ENCODE data around the gene GNA14.
A peak's percentile ranks its signal among the peaks of the same experiment; 100 is the strongest.
"Not testable (repeated sequence)": the region's sequence is repeated elsewhere in the genome, so short reads cannot be mapped to it uniquely, and the experiment has no call there.

Gene GNA14

GRCh38 chr9:77648234-77649108, at the start of gene GNA14:
Gene GNA14, minus strand, starts transcription at chr9:77648322. Its CDS starts 529 bp downstream, at chr9:77647793.
- TF ChIP-seq, protein P1, sequence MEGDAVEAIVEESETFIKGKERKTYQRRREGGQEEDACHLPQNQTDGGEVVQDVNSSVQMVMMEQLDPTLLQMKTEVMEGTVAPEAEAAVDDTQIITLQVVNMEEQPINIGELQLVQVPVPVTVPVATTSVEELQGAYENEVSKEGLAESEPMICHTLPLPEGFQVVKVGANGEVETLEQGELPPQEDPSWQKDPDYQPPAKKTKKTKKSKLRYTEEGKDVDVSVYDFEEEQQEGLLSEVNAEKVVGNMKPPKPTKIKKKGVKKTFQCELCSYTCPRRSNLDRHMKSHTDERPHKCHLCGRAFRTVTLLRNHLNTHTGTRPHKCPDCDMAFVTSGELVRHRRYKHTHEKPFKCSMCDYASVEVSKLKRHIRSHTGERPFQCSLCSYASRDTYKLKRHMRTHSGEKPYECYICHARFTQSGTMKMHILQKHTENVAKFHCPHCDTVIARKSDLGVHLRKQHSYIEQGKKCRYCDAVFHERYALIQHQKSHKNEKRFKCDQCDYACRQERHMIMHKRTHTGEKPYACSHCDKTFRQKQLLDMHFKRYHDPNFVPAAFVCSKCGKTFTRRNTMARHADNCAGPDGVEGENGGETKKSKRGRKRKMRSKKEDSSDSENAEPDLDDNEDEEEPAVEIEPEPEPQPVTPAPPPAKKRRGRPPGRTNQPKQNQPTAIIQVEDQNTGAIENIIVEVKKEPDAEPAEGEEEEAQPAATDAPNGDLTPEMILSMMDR (IDR thresholded peaks at IDR 0.05; ENCODE audit: low read length, missing control alignments): no peak
- peak; percentile 38 for DNase-seq (ENCODE audit: low read depth)
- H3K4me3 ChIP-seq (replicated peaks; ENCODE audit: low read depth, low read length): peak within 1 kb of the TSS; percentile 59

GRCh38 chr9:77697238-77697984, 49.3 kb upstream of the GNA14 start:
- TF ChIP-seq, protein P1 (IDR thresholded peaks at IDR 0.05; ENCODE audit: low read length, missing control alignments): no peak

GRCh38 chr9:77690723-77691122, 42.6 kb upstream of the GNA14 start:
- not testable (repeated sequence) for H3K4me3 ChIP-seq (replicated peaks; ENCODE audit: low read depth, low read length); DNase-seq (ENCODE audit: low read depth)

More at GRCh38 chr9:77697238-77697984, 49.3 kb upstream of the GNA14 start:
- no peak overlapping the region for H3K4me3 ChIP-seq (replicated peaks; ENCODE audit: low read depth, low read length)
- DNase-seq (ENCODE audit: low read depth): no peak

DNA sequence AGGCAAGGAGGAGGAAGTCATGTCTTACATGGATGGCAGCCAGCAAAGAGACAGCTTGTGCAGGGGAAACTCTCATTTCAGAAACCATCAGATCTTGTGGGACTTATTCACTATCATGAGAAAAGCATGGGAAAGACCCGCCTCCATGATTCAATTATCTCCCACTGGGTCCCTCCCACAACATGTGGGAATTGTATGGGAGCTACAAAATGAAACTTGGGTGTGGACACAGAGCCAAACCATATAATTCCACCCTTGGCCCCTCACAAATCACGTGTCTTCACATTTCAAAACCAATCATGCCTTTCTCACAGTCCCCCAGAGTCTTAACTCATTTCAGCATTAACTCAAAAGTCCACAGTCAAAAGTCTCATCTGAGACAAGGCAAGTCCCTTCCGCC, 42.0 kb upstream of the GNA14 start:
- DNase-seq (ENCODE audit: low read depth); H3K4me3 ChIP-seq (replicated peaks; ENCODE audit: low read depth, low read length): not testable (repeated sequence)

DNA sequence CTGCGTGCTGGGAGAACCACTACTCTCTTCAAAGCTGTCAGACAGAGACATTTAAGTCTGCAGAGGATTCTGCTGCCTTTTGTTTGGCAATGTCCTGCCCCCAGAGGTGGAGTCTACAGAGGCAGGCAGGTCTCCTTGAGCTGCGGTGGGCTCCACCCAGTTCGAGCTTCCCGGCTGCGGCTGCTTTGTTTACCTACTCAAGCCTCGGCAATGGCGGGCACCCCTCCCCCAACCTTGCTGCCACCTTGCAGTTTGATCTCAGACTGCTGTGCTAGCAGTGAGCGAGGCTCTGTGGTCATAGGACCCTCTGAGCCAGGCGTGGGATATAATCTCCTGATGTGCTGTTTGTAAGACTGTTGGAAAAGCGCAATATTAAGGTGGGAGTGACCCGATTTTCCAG, 39.6 kb upstream of the GNA14 start:
- not testable (repeated sequence) for DNase-seq (ENCODE audit: low read depth); H3K4me3 ChIP-seq (replicated peaks; ENCODE audit: low read depth, low read length)

DNA sequence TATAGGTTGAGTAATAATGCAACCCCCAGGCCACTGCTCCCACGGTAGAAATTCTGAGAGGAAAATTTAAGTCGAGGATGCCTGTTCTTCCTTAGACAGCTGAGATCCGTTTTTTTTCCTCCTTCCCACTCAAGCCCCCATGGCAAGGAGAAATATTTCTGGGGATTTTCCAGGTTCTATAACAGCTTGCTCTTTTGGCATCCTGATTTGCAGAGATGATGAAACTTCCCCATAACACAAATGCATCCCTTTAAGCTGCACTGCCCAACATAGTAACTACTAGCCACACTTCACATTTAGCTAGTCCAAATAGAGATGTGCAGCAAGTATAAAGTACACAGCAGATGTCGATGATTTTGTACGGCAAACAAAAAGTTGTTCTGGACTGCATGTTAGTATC, 32.5 kb upstream of the GNA14 start:
- H3K4me3 ChIP-seq (replicated peaks; ENCODE audit: low read depth, low read length): no peak overlapping the region
- peak; percentile 35 for DNase-seq (ENCODE audit: low read depth)
- TF ChIP-seq, protein P1 (IDR thresholded peaks at IDR 0.05; ENCODE audit: low read length, missing control alignments): no peak

- no peak for DNase-seq (ENCODE audit: low read depth)
- TF ChIP-seq, protein P1 (IDR thresholded peaks at IDR 0.05; ENCODE audit: low read length, missing control alignments): no peak
- no peak overlapping the region for H3K4me3 ChIP-seq (replicated peaks; ENCODE audit: low read depth, low read length)
Observed at GRCh38 chr9:77679661-77680368, 31.7 kb upstream of the GNA14 start.

DNA sequence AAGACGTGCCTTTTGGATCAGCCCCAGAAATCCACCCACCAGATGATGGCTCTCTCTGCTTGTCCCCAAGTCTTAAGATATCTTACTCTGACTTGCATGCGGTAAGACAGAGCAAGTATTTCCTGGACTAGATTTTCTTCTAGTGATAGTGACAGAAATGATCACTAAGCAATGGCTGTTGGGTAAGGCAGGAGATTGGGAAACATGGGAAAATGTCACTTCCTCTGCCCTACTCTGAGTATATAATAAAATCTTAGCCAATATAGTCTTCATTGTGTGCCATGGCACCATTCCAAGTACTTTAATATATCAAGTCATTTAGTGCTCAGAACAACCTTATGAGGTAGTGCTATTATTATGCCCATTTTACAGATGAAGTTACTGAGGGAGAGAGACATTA, 31.0 kb upstream of the GNA14 start:
- no peak overlapping the region for H3K4me3 ChIP-seq (replicated peaks; ENCODE audit: low read depth, low read length)
- DNase-seq (ENCODE audit: low read depth): peak; percentile 81
- TF ChIP-seq, protein P1 (IDR thresholded peaks at IDR 0.05; ENCODE audit: low read length, missing control alignments): no peak

All from fibroblast of pulmonary artery (primary cell).